Measurements from ENCODE around the gene CDC42EP2.

GRCh38 chr11:65275906-65276305 is 38.8 kb upstream of the CDC42EP2 start:
- TF ChIP-seq MAX (IDR thresholded peaks at IDR 0.05) (no peak), YY1 (IDR thresholded peaks at IDR 0.05; ENCODE audit: low read depth) (no peak), TAF1 (IDR thresholded peaks at IDR 0.05; ENCODE audit: low read depth) (no peak)

Measured in Ishikawa (cell line).